ENCODE data around the gene SMURF2. TPM values are rescaled to one million over a fixed set of nuclear protein-coding genes. Genes with fewer than 3 reads are reported as not detected.
"Not testable (repeated sequence)": the region's sequence is repeated elsewhere in the genome, so short reads cannot be mapped to it uniquely, and the experiment has no call there.

SMURF2 gene
- total RNA-seq, 1 experiment from 2014 or later = 57.6 TPM

DNA sequence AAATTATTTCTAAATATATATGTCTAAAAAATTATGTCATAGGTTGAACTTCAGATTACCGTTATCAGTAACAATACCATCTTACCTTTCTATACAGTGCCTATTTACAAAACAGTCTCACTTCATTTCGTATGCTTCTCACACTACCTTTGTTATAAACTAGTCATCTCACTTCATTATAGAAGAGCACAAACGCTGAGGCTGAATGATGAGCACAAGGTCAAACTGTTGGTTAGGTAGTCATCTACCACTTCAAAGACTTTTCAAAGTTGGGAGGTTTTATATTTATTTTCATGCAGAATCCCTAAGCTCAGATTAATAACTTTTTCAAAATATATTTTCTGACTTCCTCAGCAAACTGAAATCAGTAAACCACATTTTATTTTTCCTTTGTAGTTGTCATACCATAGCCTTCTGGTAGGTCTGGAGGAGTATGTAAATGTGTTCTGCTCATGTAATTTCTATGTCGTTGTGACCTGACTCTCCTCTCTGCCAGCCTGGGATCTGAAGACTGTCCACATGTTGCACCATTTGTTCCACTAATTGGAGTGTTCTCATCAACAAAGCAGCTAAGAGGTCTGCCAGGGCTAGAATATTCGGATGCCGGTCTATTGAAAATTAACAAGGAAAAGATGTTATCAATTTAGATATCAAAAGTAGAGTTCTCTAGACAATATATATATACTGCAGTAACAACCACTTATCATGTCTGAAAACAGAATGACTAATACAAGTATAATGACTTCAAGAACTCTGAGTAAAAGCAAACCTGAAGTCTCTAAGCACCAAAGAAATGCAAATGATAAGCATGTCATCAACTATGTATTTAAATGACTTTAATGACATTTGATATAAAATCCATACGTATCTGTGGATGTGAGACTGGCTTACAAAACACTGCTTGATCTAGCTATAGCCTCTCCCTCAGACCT, 81.5 kb downstream of the SMURF2 start:
- Histone ChIP-seq H3F3A (ENCODE audit: insufficient read depth, low read depth) (peaks cover 34% of the 10 kb centered on the region), H3K79me2 (ENCODE audit: low read depth) (0 out of 2 replicates have a peak, but pooled peaks cover 3% of the 10 kb centered on the region), H3K27me3 (ENCODE audit: insufficient read depth, low read depth) (no peaks in the 10 kb centered on the region), H3K4me3 (no peak overlapping the region), H3K4me1 (replicated peaks; ENCODE audit: insufficient read depth) (no peaks in the 10 kb centered on the region), H3K27ac (peak overlapping the region; percentile 7; the same call in 1 of the 2 replicates), H4K20me1 (ENCODE audit: insufficient read depth) (peaks cover 24% of the 10 kb centered on the region), H2AFZ (no peak overlapping the region), H3K9me3 (ENCODE audit: insufficient read depth, low read depth) (no peaks in the 10 kb centered on the region), H3K36me3 (ENCODE audit: low read depth) (peaks cover 64% of the 10 kb centered on the region), H3K9me2 (ENCODE audit: insufficient read depth) (no peaks in the 10 kb centered on the region), H3K4me2 (no peak overlapping the region)
- TF ChIP-seq EZH2 (IDR thresholded peaks at IDR 0.05; ENCODE audit: low read depth) = no peak
- TF ChIP-seq, protein P1, sequence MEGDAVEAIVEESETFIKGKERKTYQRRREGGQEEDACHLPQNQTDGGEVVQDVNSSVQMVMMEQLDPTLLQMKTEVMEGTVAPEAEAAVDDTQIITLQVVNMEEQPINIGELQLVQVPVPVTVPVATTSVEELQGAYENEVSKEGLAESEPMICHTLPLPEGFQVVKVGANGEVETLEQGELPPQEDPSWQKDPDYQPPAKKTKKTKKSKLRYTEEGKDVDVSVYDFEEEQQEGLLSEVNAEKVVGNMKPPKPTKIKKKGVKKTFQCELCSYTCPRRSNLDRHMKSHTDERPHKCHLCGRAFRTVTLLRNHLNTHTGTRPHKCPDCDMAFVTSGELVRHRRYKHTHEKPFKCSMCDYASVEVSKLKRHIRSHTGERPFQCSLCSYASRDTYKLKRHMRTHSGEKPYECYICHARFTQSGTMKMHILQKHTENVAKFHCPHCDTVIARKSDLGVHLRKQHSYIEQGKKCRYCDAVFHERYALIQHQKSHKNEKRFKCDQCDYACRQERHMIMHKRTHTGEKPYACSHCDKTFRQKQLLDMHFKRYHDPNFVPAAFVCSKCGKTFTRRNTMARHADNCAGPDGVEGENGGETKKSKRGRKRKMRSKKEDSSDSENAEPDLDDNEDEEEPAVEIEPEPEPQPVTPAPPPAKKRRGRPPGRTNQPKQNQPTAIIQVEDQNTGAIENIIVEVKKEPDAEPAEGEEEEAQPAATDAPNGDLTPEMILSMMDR (conservative IDR thresholded peaks at IDR 0.05) = no peak
- ChIA-PET CTCF (no interaction called here), POLR2A (ENCODE audit: unreplicated experiment) (no interaction called here)
- no peak for DNase-seq
- BruUV-seq (replicated peaks) = no TSS peak
- intact Hi-C loops (cut with micrococcal nuclease; ENCODE audit: unreplicated experiment) = loop anchor here (10.0 kb wide), 1 partner anchor 174 kb away; no protein-coding TSS in a partner anchor

GRCh38 chr17:64579917-64580316, 82.2 kb downstream of the SMURF2 start:
- peaks cover 16% of the 10 kb centered on the region for H4K20me1 ChIP-seq (ENCODE audit: insufficient read depth)

GRCh38 chr17:64577025-64577424, 85.1 kb downstream of the SMURF2 start:
- H3K27ac ChIP-seq; H3K79me2 ChIP-seq (ENCODE audit: low read depth); intact Hi-C loops (cut with micrococcal nuclease; ENCODE audit: unreplicated experiment); H2AFZ ChIP-seq; CTCF ChIA-PET; DNase-seq; H3K4me3 ChIP-seq; POLR2A ChIA-PET (ENCODE audit: unreplicated experiment); BruUV-seq (replicated peaks); H3K4me2 ChIP-seq; H3K9me3 ChIP-seq (ENCODE audit: insufficient read depth, low read depth); H3K4me1 ChIP-seq (replicated peaks; ENCODE audit: insufficient read depth); H3K9me2 ChIP-seq (ENCODE audit: insufficient read depth); H3K27me3 ChIP-seq (ENCODE audit: insufficient read depth, low read depth): not testable (repeated sequence)
- peaks cover 19% of the 10 kb centered on the region for H4K20me1 ChIP-seq (ENCODE audit: insufficient read depth)
- peaks cover 63% of the 10 kb centered on the region for H3K36me3 ChIP-seq (ENCODE audit: low read depth)
- peaks cover 50% of the 10 kb centered on the region for H3F3A ChIP-seq (ENCODE audit: insufficient read depth, low read depth)

More at GRCh38 chr17:64579917-64580316, 82.2 kb downstream of the SMURF2 start:
- Histone ChIP-seq H3F3A (ENCODE audit: insufficient read depth, low read depth) (peaks cover 39% of the 10 kb centered on the region), H3K4me1 (replicated peaks; ENCODE audit: insufficient read depth) (no peaks in the 10 kb centered on the region), H3K9me3 (ENCODE audit: insufficient read depth, low read depth) (no peaks in the 10 kb centered on the region), H3K4me2 (no peak overlapping the region), H2AFZ (no peak overlapping the region), H3K79me2 (ENCODE audit: low read depth) (0 out of 2 replicates have a peak, but pooled peaks cover 3% of the 10 kb centered on the region), H3K27me3 (ENCODE audit: insufficient read depth, low read depth) (no peaks in the 10 kb centered on the region), H3K36me3 (ENCODE audit: low read depth) (peaks cover 56% of the 10 kb centered on the region), H3K9me2 (ENCODE audit: insufficient read depth) (no peaks in the 10 kb centered on the region), H3K4me3 (no peak overlapping the region), H3K27ac (no peak overlapping the region)
- TF ChIP-seq, protein P1 (conservative IDR thresholded peaks at IDR 0.05) = no peak
- no peak for TF ChIP-seq EZH2 (IDR thresholded peaks at IDR 0.05; ENCODE audit: low read depth)
- ChIA-PET CTCF (no interaction called here), POLR2A (ENCODE audit: unreplicated experiment) (no interaction called here)
- DNase-seq = no peak
- no TSS peak for BruUV-seq (replicated peaks)
- intact Hi-C loops (cut with micrococcal nuclease; ENCODE audit: unreplicated experiment) = loop anchor here (10.0 kb wide), 1 partner anchor 175 kb away; no protein-coding TSS in a partner anchor

Data from PC-9 (cell line).